Lung (tissue), 12 donors: ENCODE data around the gene MARCHF9. TPM values are rescaled to one million over a fixed set of nuclear protein-coding genes. Genes with fewer than 3 reads are reported as not detected.

Experiments
- ATAC-seq: fragments of 200-7000 bp; cut with Tn5 transposase; one replicate; pipeline ENCODE4 v1.9.1; 2020; ENCODE audit warnings: moderate number of reproducible peaks; ENCODE audit not compliant: insufficient read depth, low FRiP score
- DNase-seq, 3 donors: peaks; one replicate each; pipeline ENCODE4 v3.0.0-alpha.2; 2013 to 2017
- H3K27ac ChIP-seq, 2 donors: one replicate each; pipeline ENCODE4 v1.5.1; 2013; ENCODE audit warnings: mild to moderate bottlenecking in 2 of 2, moderate library complexity in 2 of 2, control low read depth in 1 of 2, inconsistent platforms in 1 of 2, low read depth in 1 of 2, low read length in 1 of 2
- H3K27me3 ChIP-seq, 3 donors: one replicate each; pipeline ENCODE4 v1.5.1; 2013; ENCODE audit warnings: low read length in 2 of 3; ENCODE audit not compliant: control insufficient read depth in 3 of 3, insufficient read depth in 3 of 3
- H3K36me3 ChIP-seq, 4 donors: one replicate each; pipeline ENCODE4 v1.5.1; 2013; ENCODE audit warnings: low read length in 4 of 4, mild to moderate bottlenecking in 1 of 4, moderate library complexity in 1 of 4; ENCODE audit not compliant: control insufficient read depth in 4 of 4, insufficient read depth in 4 of 4
- H3K4me1 ChIP-seq, 5 donors: one replicate each; pipeline ENCODE4 v1.5.1; 2013; ENCODE audit warnings: low read length in 5 of 5, mild to moderate bottlenecking in 2 of 5, moderate library complexity in 1 of 5; ENCODE audit not compliant: control insufficient read depth in 5 of 5, insufficient read depth in 5 of 5
- H3K4me3 ChIP-seq: one replicate; pipeline ENCODE4 v1.5.1; 2013; ENCODE audit warnings: mild to moderate bottlenecking, control low read depth, moderate library complexity
- H3K9ac ChIP-seq, 2 donors: one replicate each; pipeline ENCODE4 v1.5.1; 2013; ENCODE audit warnings: low read length in 2 of 2, control low read depth in 1 of 2; ENCODE audit not compliant: insufficient read depth in 1 of 2
- H3K9me3 ChIP-seq, 4 donors: one replicate each; pipeline ENCODE4 v1.5.1; 2013; ENCODE audit warnings: low read length in 3 of 4, mild to moderate bottlenecking in 1 of 4, moderate library complexity in 1 of 4; ENCODE audit not compliant: control insufficient read depth in 4 of 4, insufficient read depth in 3 of 4
- WGBS, 2 donors: extraction: QIAGEN DNeasy Blood & Tissue Kit; methylation state at CpG; one replicate each; pipeline ENCODE4 v1.1.7; 2013; 5-methylcytosine and 5-hydroxymethylcytosine counted together
- polyA plus RNA-seq, 2 donors: library from polyadenylated mRNA; stranded (reverse); fragments of 200-250 nt; gene quantifications; one replicate each; pipeline ENCODE4 v1.2.1, GENCODE V29; 2013
- total RNA-seq, 2 donors: library from RNA; depleted of rRNA in 1 of 2; stranded (reverse); fragments of >200 nt in 1 of 2; gene quantifications; one replicate each; pipeline ENCODE4 v1.2.1, GENCODE V29; 2014 to 2021
- TF ChIP-seq, protein P1 (sequence below): IDR thresholded peaks from 2 replicates; pipeline ENCODE4 v1.5.1; 2012; ENCODE audit warnings: mild to moderate bottlenecking; ENCODE audit errors: control extremely low read depth, extremely low read depth
- donor health status: control.
- donor health status: control.
- donor health status: Bipolar disorder and iron deficiency.
- donor health status: healthy.
- donor health status: DM: yes; HTN: yes; CAD: no.

The MARCHF9 gene
- total and polyA plus RNA-seq, 4 donors: 12.1 to 31.1 (median 18.5) TPM

DNA sequence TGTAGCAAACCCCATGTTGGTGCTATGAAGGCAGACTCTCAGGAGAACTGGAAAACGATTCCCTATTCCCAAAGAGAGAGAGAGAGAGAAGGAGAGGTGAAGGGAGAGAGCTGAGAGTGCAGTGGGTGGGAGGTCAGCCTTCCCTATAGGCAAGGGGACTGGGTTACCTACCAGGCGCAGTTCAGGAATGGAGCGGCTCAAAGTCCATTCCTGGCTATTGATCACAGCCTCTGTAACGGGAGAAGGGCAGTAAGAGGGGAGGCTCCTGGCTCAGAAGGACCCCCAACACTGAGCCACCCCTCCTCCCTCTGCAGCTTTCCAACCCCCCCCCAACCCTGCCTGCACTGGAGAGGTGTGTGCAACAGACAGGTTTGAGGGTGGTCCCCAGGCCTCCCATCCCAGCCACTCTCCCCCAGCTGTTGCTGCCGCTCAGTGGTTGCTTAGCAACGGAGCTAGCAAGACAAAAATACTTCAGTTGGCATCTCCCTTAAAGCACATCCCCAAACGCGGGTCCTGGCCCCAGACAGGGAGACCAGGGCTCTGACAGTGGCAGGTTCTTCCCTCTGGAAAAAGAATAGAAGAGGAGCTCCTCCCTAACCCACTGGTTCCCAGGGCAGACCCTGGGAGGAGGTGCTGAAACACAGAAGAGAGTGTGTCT, 19.6 kb upstream of the MARCHF9 start:
- Histone ChIP-seq H3K9me3 (no peaks in the 10 kb centered on the region), H3K36me3 (peaks cover 0 to 1% (median 0%) of the 10 kb centered on the region in 4 donors), H3K4me1 (peaks cover 0 to 9% (median 6%) of the 10 kb centered on the region in 5 donors), H3K9ac (no peak overlapping the region), H3K4me3 (no peak overlapping the region), H3K27ac (no peak overlapping the region), H3K27me3 (peaks cover 0 to 78% (median 73%) of the 10 kb centered on the region in 3 donors)
- ATAC-seq (no peak), DNase-seq (peak in 2 of 3 donors; percentile 62 to 63)
- TF ChIP-seq, protein P1, sequence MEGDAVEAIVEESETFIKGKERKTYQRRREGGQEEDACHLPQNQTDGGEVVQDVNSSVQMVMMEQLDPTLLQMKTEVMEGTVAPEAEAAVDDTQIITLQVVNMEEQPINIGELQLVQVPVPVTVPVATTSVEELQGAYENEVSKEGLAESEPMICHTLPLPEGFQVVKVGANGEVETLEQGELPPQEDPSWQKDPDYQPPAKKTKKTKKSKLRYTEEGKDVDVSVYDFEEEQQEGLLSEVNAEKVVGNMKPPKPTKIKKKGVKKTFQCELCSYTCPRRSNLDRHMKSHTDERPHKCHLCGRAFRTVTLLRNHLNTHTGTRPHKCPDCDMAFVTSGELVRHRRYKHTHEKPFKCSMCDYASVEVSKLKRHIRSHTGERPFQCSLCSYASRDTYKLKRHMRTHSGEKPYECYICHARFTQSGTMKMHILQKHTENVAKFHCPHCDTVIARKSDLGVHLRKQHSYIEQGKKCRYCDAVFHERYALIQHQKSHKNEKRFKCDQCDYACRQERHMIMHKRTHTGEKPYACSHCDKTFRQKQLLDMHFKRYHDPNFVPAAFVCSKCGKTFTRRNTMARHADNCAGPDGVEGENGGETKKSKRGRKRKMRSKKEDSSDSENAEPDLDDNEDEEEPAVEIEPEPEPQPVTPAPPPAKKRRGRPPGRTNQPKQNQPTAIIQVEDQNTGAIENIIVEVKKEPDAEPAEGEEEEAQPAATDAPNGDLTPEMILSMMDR: no peak
- 34 to 63% methylated on average over 8 of the region's 8 CpGs for WGBS, 2 donors

DNA sequence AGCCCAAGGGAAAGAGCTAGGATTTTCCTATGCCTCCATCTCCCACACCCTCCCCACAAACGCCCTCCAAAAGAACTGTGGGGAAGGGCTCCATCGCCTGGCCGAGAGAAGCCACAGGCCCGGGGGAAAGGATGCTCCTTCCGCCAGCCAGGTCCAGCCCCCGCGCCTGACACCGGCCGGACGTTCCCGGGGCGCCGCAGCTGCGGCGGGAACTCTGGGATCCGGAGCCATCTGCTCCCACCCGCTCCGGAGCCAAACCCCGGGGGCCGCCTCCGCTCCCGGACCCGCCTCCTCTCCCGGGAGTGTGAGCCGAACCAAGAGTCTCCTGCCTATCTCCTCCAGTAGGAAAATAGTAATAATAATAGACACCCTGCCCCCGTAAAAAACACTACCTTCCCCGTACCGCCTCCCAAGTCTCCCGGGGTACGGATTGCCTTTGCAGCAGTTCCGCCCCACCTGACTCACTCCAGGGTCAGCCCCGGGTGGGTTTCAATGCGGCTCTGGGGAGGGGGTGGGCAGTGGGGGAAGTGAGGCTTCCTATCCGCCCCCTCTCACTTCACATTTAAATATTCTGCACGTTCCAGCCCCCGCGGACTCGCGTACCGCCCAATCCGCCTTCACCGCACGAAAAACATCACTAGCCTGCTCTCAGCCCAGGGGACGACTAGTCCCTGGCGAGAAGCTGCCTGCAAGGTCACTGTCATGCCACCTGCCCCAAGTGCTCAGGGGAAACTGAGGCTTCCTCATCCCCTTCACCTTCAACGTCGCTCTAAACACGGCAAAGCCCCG, 18.8 kb upstream of the MARCHF9 start:
- peak in 2 of 3 donors; percentile 37 to 46 for DNase-seq
- TF ChIP-seq, protein P1: no peak
- WGBS, 2 donors: 39 to 71% methylated on average over 49 of the region's 49 CpGs
- no peaks in the 10 kb centered on the region for H3K9me3 ChIP-seq
- peaks cover 0 to 9% (median 6%) of the 10 kb centered on the region in 5 donors for H3K4me1 ChIP-seq
- H3K36me3 ChIP-seq: peaks cover 0 to 1% (median 0%) of the 10 kb centered on the region in 4 donors
- ATAC-seq: peak; percentile 14
- H3K4me3 ChIP-seq: no peak overlapping the region
- no peak overlapping the region for H3K9ac ChIP-seq
- no peak overlapping the region for H3K27ac ChIP-seq
- H3K27me3 ChIP-seq: peaks cover 0 to 82% (median 75%) of the 10 kb centered on the region in 3 donors

DNA sequence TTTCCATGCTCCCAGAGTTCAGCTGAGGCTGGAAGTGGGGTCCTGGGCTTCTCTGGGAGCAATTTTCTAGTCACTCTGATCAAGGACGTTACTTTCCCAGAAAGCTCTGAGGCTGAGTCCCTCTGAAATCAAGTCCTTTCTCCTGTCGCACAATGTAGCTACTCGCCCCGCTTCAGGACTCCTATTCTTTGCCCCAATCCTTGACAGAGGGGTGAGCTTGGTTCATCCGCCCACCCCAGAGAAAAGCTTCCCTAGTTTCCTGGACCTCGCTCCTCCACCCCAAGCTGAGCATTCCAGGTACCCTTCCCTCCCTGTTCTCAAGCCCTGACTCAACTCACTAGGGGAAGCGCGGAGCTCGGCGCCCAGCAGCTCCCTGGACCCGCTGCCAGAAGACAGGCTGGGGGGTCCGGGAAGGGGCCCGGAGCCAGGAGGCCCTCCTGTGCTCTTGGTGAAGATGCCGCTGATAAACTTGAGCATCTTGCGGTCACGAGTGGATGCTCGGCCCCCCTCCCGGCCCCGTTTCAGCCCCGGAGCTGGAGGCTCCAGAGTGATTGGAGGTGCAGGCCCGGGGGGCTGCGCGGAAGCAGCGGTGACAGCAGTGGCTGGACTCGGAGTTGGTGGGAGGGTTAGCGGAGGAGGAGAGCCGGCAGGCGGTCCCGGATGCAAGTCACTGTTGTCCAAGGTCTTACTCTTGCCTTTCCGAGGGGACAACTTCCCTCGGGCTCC, 18.0 kb upstream of the MARCHF9 start:
- TF ChIP-seq, protein P1: no peak
- 45 to 71% methylated on average over 29 to 31 of the region's 31 CpGs for WGBS, 2 donors
- H3K4me1 ChIP-seq: peaks cover 0 to 9% (median 6%) of the 10 kb centered on the region in 5 donors
- no peaks in the 10 kb centered on the region for H3K9me3 ChIP-seq
- no peak overlapping the region for H3K9ac ChIP-seq
- no peak for ATAC-seq
- peaks cover 0 to 85% (median 78%) of the 10 kb centered on the region in 3 donors for H3K27me3 ChIP-seq
- no peak for DNase-seq
- no peak overlapping the region for H3K4me3 ChIP-seq
- H3K27ac ChIP-seq: no peak overlapping the region
- peaks cover 0 to 1% (median 0%) of the 10 kb centered on the region in 4 donors for H3K36me3 ChIP-seq
